HuH-7 (cell line): ENCODE results near the gene LAMA4.

Experiments used
- DNase-seq: peaks from one replicate; pipeline ENCODE4 v3.0.0; 2011; ENCODE audit warnings: low spot score

The LAMA4 gene

GRCh38 chr6:112096901-112097300, 157.5 kb downstream of the LAMA4 start:
- DNase-seq = no peak

- DNase-seq = no peak
These were observed 166.5 kb downstream of the LAMA4 start for GRCh38 chr6:112087916-112088315.

DNA sequence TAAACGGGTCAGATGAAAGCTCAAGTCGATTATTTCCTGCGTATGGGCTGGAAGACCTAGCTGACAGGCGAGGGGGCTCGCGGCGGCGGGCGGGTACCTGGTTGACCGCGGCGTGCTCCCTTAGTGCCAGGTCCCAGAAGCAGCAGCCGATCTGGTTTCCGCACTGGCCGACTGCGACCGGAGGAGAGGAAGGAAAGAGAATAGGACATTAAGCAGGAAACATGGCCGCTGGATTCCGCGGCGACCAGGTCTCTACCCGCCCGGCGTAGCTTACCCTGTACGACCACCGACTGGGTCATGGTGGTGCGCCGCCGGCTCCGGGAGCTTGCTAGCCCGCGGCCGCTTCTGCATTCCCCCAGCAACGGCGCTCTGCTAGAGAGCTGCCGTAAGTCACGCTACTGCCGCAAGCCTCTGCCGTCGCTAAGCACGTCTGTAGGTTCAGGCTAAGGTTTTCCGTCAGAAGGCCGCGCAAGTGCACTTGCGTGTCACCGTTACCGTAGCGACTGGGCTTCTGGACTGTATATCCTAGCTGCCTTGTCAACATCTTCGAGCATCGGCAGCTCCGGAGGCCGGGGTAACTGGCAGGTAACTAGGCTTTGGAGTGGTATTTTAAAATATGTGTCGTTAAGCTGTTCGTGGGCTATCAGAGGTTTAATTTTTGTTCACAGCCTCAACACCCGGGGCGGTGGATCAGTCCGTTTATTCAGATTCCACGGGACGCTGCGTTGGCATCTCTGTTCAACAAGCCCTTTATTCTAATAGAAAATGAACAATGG, 167.0 kb downstream of the LAMA4 start, which contains the start of the genes FAM229B and TUBE1:
FAM229B (plus strand) TSS at position 456 of the 776 bp plus-strand sequence. CDS start 11,693 bp downstream, outside the sequence.
TUBE1 (minus strand) TSS at position 347 of the 776 bp plus-strand sequence; CDS start at position 299, 48 bp downstream.
- peak; percentile 69 for DNase-seq

DNA sequence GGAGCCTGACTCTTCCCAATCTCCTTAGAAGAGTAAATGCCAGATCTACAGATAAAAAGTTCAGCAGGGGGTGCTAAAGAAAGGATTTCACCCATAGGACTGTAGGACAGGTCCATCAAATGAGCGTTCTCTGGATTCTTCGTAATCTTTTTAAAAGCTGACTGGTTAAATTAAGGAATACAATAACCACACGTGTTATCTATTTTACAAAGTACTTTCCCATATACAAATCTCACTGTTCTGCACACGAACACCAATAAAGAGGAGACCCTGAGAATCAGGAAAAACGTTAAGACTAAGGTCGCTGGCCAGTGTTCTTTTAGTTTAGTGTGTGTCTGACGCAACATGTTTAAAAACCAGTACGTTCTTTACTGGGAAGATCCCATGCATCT, 167.6 kb downstream of the LAMA4 start:
- peak; percentile 36 for DNase-seq

GRCh38 chr6:112085286-112086065, 168.9 kb downstream of the LAMA4 start:
- DNase-seq = no peak

GRCh38 chr6:112081569-112081968, 172.8 kb downstream of the LAMA4 start:
- DNase-seq = no peak

GRCh38 chr6:112066606-112067005, 187.8 kb downstream of the LAMA4 start:
- DNase-seq = no peak

- DNase-seq = no peak
These were observed 188.9 kb downstream of the LAMA4 start for GRCh38 chr6:112065426-112065986.

DNA sequence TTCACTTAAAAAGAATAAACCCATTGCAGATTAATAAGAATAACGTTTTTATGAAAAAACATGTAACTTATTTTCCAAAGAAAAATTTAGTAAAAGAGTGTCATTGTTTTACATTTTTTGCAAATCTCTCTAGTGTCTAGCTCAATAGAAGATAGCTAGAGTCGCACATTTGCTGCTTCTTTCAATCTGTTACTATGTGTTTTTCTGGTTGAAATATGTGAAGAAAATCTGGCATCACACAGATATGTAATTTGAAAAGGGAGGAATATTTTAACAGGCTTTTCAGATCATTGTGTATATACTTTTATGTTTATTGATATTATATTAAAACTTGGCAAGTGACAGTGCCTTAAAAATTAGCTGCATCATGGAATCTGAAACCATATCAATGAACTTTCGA, 191.4 kb downstream of the LAMA4 start:
- DNase-seq = no peak

- DNase-seq = no peak
These were observed 192.8 kb downstream of the LAMA4 start for GRCh38 chr6:112061605-112062004.
